Activated naive CD4-positive, alpha-beta T cell treated with anti-CD3 and anti-CD28 coated beads, Interleukin-2, amount 50 U/mL, for 72 hours (primary cell): Measurements from ENCODE around the gene YBX3. TPM values are rescaled to one million over a fixed set of nuclear protein-coding genes. Genes with fewer than 3 reads are reported as not detected.
A peak's percentile ranks its signal among the peaks of the same experiment; 100 is the strongest.

Experiments
- ATAC-seq, 2 donors: fragments of 150-1000 bp; cut with Tn5 transposase; 2 replicates each; pipeline ENCODE4 v1.10.0; 2021; ENCODE audit warnings: mild to moderate bottlenecking in 2 of 2, moderate library complexity in 2 of 2
- DNase-seq, 2 donors: peaks; one replicate each; pipeline ENCODE4 v3.0.0; 2021 to 2022; ENCODE audit warnings: low spot score in 2 of 2
- H3K27ac Mint-ChIP-seq, 2 donors: one replicate each; pipeline ENCODE4 v1.8.0; 2022; ENCODE audit warnings: mild to moderate bottlenecking in 2 of 2, mixed read lengths in 2 of 2
- H3K36me3 Mint-ChIP-seq, 2 donors: one replicate each; pipeline ENCODE4 v1.8.0; 2022; ENCODE audit warnings: mixed read lengths in 2 of 2
- H3K9me3 Mint-ChIP-seq, 2 donors: one replicate each; pipeline ENCODE4 v1.8.0; 2022; ENCODE audit warnings: mixed read lengths in 2 of 2
- total RNA-seq, 2 donors: library from RNA; stranded (reverse); gene quantifications; one replicate each; pipeline ENCODE4 v1.2.3, GENCODE V29; 2022

The YBX3 gene
- total RNA-seq, 2 donors from 2014 or later, result 44.9 to 156 TPM

DNA sequence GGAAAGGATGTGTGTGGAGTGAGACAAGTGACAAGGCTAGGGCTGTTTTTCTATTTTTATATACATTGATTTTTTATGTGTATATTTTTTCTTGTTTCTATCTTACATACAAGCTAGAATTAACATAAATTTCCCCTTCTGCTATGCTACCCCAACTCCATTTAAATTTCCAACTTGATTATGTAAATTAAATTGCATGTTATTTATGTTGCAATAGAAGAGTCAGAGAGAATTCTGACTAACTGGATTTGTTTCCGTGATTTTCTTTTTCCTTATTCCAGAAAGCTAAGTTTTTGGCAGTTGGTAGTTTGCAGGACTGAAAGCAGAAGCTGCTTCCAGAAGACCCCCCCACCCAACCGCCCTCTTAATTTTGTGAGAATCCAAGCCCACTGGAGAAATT is 8.9 kb upstream of the YBX3 start:
- no peak for ATAC-seq
- no peaks in the 10 kb centered on the region for H3K36me3 Mint-ChIP-seq

DNA sequence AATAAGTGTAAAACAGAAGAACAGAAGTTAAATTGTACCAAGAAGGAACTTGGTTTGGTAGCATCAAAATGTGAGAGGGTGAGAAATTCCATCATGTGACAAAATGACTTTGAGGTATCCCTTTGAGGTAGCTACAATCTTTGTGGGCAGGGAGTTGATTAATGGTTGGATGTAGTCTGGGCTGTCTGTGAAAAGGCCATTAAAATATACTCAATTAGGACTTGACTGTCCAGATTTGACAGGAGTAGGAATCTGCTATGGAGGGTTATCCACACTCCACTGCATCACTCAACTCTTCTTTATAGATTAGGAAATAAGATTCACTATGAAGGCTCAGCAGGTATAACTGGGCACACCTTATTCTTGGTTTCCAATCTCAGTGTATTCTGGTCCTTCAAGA is 7.4 kb upstream of the YBX3 start:
- no peaks in the 10 kb centered on the region for H3K36me3 Mint-ChIP-seq
- H3K9me3 Mint-ChIP-seq, result no peaks in the 10 kb centered on the region
- H3K27ac Mint-ChIP-seq, result no peak overlapping the region
- DNase-seq (no peak), ATAC-seq (no peak)

More for the DNA sequence above, 8.9 kb upstream of the YBX3 start:
- DNase-seq, result no peak
- Mint-ChIP-seq H3K27ac (no peak overlapping the region), H3K9me3 (no peaks in the 10 kb centered on the region)

DNA sequence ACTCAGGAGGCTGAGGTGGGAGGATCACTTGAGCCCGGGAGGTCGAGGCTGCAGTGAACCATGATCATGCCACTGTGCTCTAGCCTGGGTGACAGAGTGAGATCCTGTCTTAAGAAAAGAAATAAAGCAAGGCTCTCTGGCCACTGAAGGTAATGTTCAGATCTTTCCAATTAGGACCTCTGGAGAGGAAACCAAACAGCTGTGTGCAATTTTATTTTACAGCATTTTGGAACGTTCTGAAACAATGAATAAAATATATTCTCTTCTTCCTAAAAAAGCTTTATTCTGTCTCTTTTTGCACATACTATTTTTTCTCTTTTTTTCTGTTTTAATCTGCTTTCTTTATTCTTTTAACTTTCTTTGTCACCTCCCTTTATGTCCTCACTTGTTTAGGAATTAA is 5.0 kb upstream of the YBX3 start:
- ATAC-seq (no peak), DNase-seq (no peak)
- Mint-ChIP-seq H3K9me3 (no peaks in the 10 kb centered on the region), H3K36me3 (no peaks in the 10 kb centered on the region), H3K27ac (no peak overlapping the region)

DNA sequence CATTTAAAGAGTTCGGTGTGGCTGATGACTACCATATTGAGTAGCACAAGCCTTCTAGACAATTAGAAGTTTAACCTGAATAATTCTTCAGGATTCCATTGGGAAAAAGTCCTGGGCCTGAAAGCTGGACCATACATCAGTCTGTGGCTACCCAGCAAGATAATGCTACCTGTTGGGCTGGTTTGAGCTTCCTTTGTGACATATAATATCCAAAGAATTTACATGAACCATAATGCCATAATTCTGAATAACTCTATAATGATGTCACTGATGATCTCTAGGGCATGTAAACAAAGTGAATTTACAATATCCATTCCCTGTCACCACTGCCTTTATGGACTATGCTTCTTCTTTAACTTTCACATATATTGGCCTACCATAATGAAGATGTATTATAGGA is 3.8 kb upstream of the YBX3 start:
- Mint-ChIP-seq H3K27ac (no peak overlapping the region), H3K36me3 (peaks cover 6 to 7% of the 10 kb centered on the region in 2 donors), H3K9me3 (no peaks in the 10 kb centered on the region)
- DNase-seq, result no peak
- ATAC-seq, result no peak

DNA sequence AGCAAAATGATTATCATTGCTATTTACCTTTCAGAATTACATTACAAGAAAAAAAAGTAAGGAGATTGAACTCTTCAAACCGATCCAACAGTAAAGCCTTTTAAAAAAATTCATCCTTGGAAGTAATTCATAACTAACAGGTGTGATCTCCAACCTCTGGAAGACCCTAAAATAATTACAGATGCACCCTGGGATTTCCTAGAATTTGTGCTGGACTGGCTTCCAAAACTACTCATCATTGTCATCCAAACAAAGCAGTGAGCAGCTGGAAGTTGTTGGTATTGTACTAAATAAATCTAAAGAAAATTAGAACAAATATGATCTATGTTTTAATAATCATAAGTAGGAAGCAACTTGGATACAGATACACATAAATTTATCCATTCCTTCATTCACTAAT is 1.9 kb upstream of the YBX3 start:
- H3K27ac Mint-ChIP-seq, result no peak overlapping the region
- no peak for DNase-seq
- H3K9me3 Mint-ChIP-seq, result no peaks in the 10 kb centered on the region
- no peak for ATAC-seq
- H3K36me3 Mint-ChIP-seq, result peaks cover 10 to 11% of the 10 kb centered on the region in 2 donors

DNA sequence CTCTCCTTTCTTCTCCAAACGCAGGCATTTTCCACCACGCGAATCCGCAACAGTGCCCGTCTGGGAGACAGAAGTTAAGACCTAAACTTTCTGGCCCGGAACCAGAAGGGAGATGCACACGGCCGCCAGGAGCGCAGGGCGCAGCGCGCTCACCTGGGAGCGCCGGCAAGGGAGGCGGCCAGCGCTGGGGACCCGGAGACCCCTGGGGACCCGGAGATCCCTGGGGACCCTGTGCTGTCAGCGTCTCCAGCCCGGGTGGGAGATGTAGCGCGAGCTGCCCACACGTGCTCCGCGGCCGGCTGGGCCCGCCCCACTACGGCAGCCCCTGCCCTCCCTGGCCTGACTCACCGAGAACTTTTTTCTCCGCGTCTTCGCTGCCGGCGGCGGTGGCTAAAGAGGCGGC is 620 bp downstream of the YBX3 start:
- DNase-seq (peak in 1 of 2 donors; percentile 62), ATAC-seq (peak; percentile 78 to 82)
- H3K9me3 Mint-ChIP-seq, result no peaks in the 10 kb centered on the region
- peak overlapping the region; percentile 93 to 97 for H3K27ac Mint-ChIP-seq
- peaks cover 10 to 26% of the 10 kb centered on the region in 2 donors for H3K36me3 Mint-ChIP-seq

DNA sequence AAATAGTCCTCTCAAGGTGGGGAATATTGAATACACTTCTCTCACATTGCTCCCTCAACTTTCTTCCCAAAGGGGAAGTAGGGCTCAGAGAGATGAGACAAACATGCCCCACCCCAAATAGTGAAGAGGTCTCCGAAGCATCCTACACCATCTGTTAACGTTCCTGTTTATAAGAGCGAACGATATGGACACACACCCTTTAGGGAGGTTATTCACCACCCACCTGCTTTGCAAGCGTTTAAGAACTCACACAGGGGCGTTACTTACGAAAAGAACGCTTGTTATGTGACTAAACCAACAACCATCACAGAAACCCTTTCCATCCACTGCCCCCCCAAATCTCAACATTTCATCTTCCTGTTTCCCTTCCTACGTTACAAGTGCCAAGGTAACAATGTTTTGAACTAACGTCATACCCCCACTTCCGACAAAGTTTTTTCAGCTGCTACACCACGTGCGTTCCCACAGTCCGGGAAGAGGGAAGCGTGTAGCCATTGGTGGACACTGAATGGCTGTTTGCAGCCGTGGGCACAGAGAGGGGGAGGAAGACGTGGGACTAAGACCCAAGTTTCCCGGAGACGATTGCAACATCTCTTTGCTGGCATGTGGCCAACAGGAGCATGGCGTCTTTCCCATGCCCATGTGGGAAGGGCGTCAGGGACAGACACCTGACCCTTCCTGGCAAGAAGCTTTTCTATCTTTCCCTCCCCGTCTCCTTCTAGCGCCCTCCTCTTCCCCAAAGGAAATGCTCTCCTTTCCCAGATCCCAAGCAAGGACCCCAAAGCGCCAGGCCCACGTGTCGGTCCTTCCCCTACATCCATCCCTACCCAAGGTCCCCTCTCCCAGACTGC is 1.2 kb downstream of the YBX3 start:
- peak; percentile 63 to 73 for DNase-seq
- peak; percentile 66 to 67 for ATAC-seq
- Mint-ChIP-seq H3K36me3 (peaks cover 10 to 32% of the 10 kb centered on the region in 2 donors), H3K27ac (peak overlapping the region; percentile 93 to 97), H3K9me3 (no peaks in the 10 kb centered on the region)

DNA sequence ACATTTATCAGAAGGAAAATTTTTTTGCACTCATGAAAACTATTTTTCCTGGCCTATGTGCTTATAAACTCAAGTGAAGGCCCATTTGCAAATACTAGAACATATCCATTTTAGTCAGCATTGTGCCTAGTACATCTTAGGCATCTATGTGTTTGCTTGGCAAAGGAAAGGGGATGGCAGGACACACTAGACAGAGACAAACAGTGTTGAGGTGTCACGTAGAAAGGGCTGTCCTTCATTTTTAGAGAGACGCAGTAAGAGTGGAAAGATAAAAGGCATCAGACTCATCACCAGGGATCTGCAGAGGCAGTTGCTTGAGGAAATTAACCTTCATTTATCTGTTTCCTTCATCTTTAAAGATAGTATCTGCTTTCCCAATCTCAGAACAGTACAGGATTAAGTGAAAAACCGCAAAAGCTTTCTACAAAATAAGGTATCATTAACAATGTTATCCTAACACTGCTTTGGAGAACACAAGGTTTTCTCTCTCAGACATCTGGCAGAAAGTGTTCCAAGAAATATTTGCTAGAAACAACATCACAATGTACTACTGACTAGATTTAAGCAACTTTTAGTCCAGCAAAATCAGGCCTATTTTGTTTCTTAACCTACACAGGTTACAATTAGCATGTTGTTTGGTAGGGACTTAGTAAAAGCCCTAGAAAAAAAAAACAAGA is 2.0 kb downstream of the YBX3 start:
- DNase-seq, result no peak

DNA sequence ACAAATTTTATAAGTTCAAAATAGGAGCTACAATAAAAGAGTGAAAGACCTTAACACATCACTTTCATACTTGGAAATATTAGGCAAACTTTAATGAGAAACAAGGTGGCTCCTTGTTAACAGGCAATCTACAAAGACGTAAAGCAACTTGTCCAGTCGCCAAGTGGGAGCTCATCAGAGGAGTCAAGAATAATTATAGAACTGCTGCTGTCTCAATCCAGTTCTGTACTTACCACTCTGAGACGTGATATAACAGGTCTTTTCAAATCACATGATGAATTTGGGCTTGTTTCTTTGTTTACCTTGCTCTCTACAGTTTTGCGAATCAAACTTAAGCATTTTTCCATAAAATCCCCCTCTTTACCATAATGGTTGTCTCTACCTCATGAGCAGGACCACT is 3.6 kb downstream of the YBX3 start:
- ATAC-seq (no peak), DNase-seq (no peak)
- peaks cover 16 to 48% of the 10 kb centered on the region in 2 donors for H3K36me3 Mint-ChIP-seq
- H3K27ac Mint-ChIP-seq, result no peak overlapping the region
- H3K9me3 Mint-ChIP-seq, result no peaks in the 10 kb centered on the region

More for the DNA sequence above, 2.0 kb downstream of the YBX3 start:
- H3K27ac Mint-ChIP-seq, result peak overlapping the region in 1 of 2 donors; percentile 93
- H3K36me3 Mint-ChIP-seq, result peaks cover 10 to 39% of the 10 kb centered on the region in 2 donors
- no peaks in the 10 kb centered on the region for H3K9me3 Mint-ChIP-seq
- no peak for ATAC-seq

DNA sequence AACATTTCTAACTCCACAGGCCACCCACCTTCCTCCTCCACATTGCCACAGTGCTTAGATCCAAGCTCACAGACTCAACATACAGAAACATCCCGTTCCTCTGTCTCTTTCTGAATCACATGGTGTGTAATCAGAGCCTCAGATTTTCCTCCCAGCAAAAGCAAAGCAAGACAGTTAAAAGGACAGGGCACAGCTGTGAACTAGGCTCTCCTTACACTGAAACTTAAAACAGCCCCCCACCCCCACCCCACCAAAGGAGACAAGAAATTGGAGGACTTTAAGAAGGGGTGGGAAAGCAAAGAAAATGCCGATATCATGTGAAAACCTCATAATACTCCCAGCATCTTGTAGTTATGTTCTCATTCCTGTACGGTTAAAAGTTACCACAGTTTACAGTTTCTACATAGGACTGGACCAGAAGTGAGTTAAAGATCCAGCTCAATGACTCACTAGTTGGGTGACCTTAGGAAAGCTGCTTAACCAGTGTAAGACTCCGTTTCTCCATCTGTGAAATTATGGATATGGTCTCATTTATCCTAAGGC is 4.8 kb downstream of the YBX3 start:
- peak overlapping the region in 1 of 2 donors; percentile 19 for H3K27ac Mint-ChIP-seq
- H3K36me3 Mint-ChIP-seq, result peaks cover 24 to 58% of the 10 kb centered on the region in 2 donors
- ATAC-seq, result no peak

DNA sequence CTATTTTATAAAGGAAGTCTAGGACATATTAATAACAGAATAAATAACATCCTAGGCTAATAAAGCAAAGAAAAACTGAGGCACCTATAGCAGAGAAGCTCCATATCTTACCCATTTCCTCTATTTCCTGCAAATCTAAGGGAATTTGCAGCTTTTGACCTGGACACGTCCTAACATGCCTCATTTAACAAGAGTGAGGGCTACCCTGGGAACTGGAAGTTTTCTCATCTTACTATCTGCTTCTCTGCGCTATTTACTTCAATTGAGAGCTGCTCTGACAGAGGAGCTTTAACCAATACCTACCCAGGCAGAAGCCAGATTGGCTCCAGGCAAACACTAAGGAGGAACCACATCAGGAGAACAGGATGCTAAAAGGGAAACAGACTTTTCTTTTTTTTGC is 5.7 kb downstream of the YBX3 start:
- Mint-ChIP-seq H3K36me3 (peaks cover 29 to 66% of the 10 kb centered on the region in 2 donors), H3K27ac (no peak overlapping the region), H3K9me3 (no peaks in the 10 kb centered on the region)
- no peak for ATAC-seq
- DNase-seq, result no peak

More for the DNA sequence above, 4.8 kb downstream of the YBX3 start:
- no peaks in the 10 kb centered on the region for H3K9me3 Mint-ChIP-seq
- DNase-seq, result no peak

DNA sequence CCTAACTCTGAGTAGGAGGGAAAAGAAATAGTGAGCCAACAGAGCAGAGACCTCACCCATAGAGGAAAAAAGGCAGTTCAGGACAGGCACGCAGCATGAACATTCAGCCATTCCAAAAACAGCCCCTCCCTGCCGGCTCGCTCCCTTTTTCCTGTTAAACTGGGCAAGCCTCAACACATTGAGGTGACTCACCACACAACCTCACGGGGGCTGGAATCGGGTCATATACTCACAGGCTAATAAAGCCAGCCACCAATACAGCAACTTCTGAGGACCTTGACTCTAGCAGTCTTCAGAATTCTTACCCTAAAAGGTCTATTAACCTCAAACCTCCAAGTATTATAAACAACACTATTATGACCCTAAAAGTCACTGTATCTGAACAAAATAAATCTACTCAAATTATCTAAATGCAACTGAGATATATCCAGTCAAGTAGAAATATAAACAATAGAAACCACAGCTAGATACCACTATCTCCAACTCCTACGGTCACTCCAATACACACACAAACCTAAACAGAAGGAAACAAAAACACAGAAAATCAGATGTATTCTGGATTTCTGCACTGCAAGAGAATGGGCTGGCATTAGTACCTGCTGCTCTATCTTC is 6.3 kb downstream of the YBX3 start:
- H3K36me3 Mint-ChIP-seq, result peaks cover 29 to 66% of the 10 kb centered on the region in 2 donors
- ATAC-seq, result no peak
- H3K9me3 Mint-ChIP-seq, result no peaks in the 10 kb centered on the region
- no peak overlapping the region for H3K27ac Mint-ChIP-seq
- DNase-seq, result no peak

DNA sequence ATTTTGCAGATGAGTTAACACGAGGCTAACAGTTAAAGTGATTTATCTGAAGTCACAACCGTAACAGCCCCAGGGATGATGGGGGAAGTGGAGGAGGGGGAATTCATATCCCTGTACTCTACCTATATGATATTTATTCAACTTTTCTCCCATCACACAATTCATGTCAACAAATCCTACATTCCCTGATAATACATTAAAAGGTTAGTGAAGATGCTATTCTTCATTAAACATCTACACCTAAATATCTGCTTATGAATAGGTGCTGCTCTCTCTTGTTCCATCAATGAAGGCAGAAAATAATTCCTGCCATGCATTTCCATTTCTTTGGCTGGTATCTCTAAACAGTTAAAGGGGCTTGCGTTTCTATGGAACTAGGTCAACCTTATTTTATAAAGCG is 6.8 kb downstream of the YBX3 start:
- ATAC-seq (no peak), DNase-seq (no peak)
- peaks cover 29 to 69% of the 10 kb centered on the region in 2 donors for H3K36me3 Mint-ChIP-seq
- H3K27ac Mint-ChIP-seq, result no peak overlapping the region
- no peaks in the 10 kb centered on the region for H3K9me3 Mint-ChIP-seq

DNA sequence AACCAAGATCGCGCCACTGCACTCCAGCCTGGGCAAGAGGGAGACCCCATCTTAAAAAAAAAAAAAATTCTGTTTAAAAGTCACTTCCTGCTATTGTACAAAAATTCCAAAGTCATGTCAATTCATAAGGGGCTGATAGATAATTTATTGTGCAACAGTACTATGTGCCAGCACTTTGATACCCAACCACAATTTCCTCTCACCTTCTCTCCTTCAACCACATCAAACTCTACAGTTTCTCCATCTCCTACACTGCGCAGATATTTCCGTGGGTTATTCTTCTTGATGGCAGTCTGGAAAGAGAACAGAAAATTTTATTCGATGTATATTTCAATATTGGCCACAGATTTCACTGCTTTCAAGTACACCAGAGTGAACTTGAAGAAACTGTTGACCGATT is 7.6 kb downstream of the YBX3 start:
- H3K9me3 Mint-ChIP-seq, result no peaks in the 10 kb centered on the region
- H3K27ac Mint-ChIP-seq, result no peak overlapping the region
- peak; percentile 71 to 86 for ATAC-seq
- H3K36me3 Mint-ChIP-seq, result peaks cover 29 to 69% of the 10 kb centered on the region in 2 donors
- no peak for DNase-seq

DNA sequence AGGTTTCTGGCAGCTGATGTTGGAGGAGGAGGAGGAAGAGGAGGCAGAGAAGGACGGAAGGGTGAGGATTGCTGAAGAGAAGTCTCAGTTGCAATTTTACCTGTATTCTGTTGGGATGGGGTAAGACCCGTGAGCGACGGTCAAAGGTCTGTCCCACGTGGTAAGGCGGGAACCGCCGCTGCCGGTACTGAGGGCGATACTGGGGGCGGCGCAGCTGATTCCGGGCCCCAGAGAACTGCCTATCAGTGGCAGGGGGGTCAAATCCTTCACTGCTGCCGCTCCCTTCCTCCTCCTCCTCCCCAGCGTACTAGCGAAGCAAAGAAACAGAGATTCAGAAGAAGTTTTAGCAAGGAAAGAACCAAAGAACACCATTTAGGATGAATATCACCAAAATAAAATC is 13.3 kb downstream of the YBX3 start:
- ATAC-seq (no peak), DNase-seq (no peak)
- H3K27ac Mint-ChIP-seq, result no peak overlapping the region
- H3K9me3 Mint-ChIP-seq, result no peaks in the 10 kb centered on the region
- H3K36me3 Mint-ChIP-seq, result peaks cover 47 to 62% of the 10 kb centered on the region in 2 donors

DNA sequence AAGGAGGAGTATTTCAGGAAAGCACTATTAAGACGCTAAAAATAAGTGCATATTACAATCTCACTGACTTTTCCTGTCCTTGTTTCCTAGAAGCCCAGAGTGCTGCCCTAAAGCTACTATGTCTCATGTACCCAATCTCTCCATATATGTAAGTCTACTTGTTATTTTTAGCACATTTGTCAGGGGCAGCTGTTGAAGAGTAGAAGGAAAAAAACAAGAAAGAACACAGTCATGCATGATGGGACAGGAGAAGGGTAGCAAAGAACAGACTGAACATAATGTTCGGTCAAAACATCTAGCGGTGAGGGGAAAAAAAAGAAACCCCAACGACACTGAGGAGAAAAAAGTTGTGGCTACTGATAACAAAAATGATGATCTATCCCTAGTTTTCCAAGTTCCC is 14.3 kb downstream of the YBX3 start:
- Mint-ChIP-seq H3K36me3 (peaks cover 45 to 58% of the 10 kb centered on the region in 2 donors), H3K9me3 (no peaks in the 10 kb centered on the region), H3K27ac (no peak overlapping the region)
- no peak for ATAC-seq
- DNase-seq, result no peak

DNA sequence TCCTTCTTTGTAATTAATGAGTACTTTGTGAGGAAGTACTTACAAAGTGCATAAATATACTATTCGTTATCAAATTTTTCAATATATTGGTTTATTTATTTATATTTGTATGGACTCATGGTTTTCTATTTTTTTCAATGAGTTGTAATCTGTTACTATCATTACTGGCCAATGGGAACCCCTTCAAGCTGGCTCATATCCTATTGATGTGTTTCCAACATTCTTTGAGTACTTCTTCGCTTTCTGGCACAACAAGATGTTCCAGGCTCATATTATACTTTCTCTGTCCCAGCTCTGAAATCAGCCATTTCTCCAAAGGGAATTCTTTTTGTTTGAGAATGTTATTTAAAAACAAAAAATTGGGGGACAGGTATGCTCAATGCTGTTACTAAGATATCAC is 17.5 kb downstream of the YBX3 start:
- ATAC-seq (no peak), DNase-seq (no peak)
- peaks cover 24 to 44% of the 10 kb centered on the region in 2 donors for H3K36me3 Mint-ChIP-seq
- no peaks in the 10 kb centered on the region for H3K9me3 Mint-ChIP-seq
- no peak overlapping the region for H3K27ac Mint-ChIP-seq
